ENCODE data around the gene HOXD8.

Gene HOXD8

DNA sequence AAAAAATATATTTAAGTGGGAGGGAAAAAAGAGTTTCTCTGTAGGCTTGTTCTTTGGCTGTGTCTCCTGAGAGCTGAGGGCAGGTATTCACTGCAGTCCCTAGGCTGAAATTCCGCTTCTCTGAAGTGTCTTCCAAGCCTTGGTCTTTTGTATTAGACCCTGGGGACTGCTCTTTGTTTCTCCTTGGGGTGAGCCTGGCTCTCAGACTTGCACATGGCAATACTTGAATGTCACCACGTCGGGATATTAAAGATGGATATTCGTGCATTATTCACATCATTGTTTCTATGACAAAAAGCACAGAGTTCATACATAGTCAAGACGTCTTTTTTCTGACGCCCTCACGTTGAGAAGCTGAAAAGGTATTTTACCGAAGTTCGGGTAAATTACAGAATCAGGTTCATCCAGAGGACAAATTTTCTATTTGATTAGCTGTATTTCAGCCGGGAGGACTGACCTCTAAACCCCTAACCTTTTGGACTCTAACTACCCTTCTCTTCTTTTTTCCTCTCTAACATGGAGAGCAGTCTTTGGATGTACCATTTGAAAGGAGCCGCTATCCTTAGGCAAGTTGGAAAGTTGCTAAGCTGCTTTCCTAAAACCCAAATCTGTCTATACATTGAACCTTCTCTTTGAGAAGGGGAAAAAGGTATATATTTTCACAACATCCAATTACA lies 25.2 kb downstream of the HOXD8 start:
- in situ Hi-C loops (cut with MboI; ENCODE audit: low pct_unique_long_range_greater_than_20kb, low sequenced_read_pairs, unreplicated experiment) = no loop called here
- no peak for DNase-seq (ENCODE audit: low spot score)
- TF ChIP-seq, protein P1, sequence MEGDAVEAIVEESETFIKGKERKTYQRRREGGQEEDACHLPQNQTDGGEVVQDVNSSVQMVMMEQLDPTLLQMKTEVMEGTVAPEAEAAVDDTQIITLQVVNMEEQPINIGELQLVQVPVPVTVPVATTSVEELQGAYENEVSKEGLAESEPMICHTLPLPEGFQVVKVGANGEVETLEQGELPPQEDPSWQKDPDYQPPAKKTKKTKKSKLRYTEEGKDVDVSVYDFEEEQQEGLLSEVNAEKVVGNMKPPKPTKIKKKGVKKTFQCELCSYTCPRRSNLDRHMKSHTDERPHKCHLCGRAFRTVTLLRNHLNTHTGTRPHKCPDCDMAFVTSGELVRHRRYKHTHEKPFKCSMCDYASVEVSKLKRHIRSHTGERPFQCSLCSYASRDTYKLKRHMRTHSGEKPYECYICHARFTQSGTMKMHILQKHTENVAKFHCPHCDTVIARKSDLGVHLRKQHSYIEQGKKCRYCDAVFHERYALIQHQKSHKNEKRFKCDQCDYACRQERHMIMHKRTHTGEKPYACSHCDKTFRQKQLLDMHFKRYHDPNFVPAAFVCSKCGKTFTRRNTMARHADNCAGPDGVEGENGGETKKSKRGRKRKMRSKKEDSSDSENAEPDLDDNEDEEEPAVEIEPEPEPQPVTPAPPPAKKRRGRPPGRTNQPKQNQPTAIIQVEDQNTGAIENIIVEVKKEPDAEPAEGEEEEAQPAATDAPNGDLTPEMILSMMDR (IDR thresholded peaks at IDR 0.05; ENCODE audit: extremely low read depth, insufficient read depth, missing control alignments) = no peak

DNA sequence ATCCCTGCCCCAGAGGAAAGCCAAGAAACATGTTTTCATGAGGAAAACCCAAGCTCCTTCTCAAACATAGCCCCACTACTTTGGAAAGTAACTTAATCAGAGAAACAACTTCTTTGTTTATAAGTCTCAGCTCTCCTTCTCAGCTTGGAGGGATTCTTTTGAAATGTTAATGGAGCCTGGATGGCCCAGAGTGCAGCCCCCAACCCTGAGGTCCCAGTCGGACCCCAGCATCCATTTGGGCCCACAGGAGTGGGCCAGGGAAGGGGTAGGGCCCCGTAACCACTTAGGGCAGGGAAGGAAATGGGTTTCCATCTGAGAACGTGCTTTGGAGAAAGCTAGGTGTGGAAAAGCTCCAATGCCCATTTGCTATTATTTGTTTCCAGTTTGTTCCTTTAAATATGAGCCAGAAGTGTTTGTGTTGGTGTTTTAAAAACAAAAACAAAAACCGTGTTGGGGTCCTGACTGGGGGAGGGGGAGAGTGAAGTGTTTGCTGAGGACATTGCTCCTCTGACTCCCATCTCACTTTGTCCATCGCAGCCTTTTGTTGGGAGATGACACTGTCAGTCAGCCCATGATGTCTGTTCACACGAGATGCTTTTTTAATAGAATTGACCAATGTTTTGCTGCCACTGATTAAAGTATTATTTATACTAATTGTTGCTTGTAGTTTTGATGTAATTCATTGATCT lies 26.0 kb downstream of the HOXD8 start:
- in situ Hi-C loops (cut with MboI; ENCODE audit: low pct_unique_long_range_greater_than_20kb, low sequenced_read_pairs, unreplicated experiment) = no loop called here
- no peak for DNase-seq (ENCODE audit: low spot score)
- TF ChIP-seq, protein P1 (IDR thresholded peaks at IDR 0.05; ENCODE audit: extremely low read depth, insufficient read depth, missing control alignments) = no peak

DNA sequence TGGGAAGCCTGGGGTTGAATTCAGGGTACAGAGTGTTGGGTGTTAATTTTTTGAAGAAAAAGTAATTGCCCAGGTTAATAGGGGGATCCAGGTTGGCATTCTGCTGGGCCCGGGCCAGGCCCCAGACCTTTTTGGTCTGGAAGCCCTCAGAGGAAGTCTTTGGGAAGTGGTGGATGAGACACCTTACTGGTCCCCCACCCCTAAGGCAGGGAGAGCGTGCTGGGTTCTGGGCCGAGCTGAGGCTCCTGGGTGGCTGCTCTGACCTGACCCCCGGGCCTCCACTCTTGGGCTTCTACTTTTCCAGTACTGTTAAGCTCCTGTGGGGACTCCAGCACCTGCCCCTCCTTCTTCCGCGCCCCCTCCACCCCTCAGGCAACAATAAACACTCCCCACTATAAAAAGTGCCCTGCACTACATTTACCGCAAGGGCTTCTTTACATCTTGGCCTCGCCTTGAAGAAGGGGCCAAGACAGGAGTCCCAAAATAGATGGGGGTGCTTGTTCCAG lies 26.8 kb downstream of the HOXD8 start:
- no peak for DNase-seq (ENCODE audit: low spot score)
- TF ChIP-seq, protein P1 (IDR thresholded peaks at IDR 0.05; ENCODE audit: extremely low read depth, insufficient read depth, missing control alignments) = no peak
- in situ Hi-C loops (cut with MboI; ENCODE audit: low pct_unique_long_range_greater_than_20kb, low sequenced_read_pairs, unreplicated experiment) = no loop called here

DNA sequence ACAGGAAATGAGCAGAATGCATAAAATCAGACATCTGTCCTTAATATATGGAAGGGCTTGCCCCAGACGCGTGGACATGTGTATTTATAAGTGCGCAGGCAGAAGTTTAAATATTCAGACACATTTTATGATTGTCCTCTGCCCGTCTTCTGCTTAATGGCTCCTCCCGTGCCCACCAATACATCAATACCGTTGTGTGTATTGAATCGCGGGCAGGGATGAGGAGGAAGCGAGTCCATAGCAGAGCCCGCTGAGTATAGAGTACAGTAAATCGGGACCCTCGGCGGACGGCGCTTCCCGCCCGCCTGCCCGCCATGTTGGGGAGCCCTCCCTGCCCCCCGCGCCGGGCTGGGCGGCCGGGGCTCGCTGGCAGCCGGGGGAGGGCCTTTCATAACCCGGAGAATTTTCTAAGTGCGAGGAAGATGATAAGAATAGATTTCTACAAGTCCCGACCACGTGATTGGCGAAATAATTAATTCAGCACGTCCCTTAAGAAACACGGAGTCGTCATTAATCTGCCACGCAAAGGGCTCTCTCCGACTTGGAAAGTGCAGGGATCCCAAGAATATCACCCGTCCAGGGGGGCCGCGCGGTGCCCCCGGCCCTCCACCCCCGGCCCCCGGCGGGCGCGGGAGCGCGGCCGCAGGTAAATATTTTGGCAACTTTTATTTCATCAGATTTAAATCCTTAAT lies 27.4 kb downstream of the HOXD8 start, which contains the start of gene HOXD3:
TSS of gene HOXD3 (plus strand) at position 501 of the 692 bp plus-strand sequence. CDS start 11,808 bp downstream, outside the sequence.
- no peak for DNase-seq (ENCODE audit: low spot score)
- in situ Hi-C loops (cut with MboI; ENCODE audit: low pct_unique_long_range_greater_than_20kb, low sequenced_read_pairs, unreplicated experiment) = no loop called here
- TF ChIP-seq, protein P1 (IDR thresholded peaks at IDR 0.05; ENCODE audit: extremely low read depth, insufficient read depth, missing control alignments) = no peak

DNA sequence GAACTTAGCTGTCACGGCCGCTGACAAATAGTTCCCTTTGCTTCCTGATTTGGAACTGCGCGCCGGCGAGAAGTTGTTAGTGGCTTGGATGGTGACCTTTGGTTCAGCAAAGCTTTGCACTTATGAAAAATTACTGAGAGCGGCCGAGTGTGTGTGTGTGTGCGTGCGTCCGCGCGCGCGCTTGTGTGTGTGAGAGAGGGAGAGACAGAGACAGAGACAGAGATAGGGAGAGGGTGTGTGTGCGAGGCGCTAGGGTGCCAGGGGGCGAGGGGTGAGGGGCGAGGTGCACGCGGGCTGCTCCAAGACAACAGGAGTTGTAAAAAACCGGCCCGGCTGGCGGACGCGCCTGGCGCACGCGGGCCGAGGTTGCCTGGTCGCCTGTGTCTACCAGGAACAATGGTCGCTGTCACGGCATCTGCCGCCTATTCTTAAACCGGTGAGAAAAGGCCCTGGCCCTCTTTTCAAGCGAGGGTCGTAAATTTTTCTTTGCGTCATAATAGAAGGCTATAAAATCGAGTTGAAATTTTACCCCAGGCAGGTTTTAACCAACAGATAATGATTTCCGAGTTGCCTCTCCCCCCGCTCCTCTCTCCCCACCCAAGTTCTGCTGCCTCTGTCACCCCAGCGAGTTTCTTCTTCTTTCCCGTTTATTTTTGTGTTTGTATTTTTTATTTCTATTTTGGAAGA lies 28.1 kb downstream of the HOXD8 start:
- TF ChIP-seq, protein P1 (IDR thresholded peaks at IDR 0.05; ENCODE audit: extremely low read depth, insufficient read depth, missing control alignments) = no peak
- in situ Hi-C loops (cut with MboI; ENCODE audit: low pct_unique_long_range_greater_than_20kb, low sequenced_read_pairs, unreplicated experiment) = no loop called here
- DNase-seq (ENCODE audit: low spot score) = no peak

DNA sequence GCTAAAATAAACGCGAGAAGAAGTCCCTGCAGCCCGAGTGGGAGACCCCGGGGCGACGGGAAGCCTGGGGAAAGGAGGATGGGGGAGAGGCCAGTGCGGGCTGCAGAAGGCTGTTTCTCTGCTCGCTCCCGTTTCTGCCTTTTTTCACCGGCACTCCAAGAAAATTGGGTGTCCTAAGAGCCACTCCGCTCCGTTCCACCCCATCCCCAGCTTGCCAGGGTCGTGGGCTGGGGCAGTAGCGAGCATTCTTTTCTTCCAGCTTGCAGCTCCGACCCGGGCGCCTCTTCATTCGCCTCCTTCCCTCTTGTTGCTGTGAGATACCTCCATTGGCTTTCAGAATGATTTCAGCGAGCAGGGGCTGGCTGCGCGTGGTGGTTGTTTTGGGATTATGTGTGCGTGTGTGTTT lies 28.7 kb downstream of the HOXD8 start:
- TF ChIP-seq, protein P1 (IDR thresholded peaks at IDR 0.05; ENCODE audit: extremely low read depth, insufficient read depth, missing control alignments) = no peak
- DNase-seq (ENCODE audit: low spot score) = no peak
- in situ Hi-C loops (cut with MboI; ENCODE audit: low pct_unique_long_range_greater_than_20kb, low sequenced_read_pairs, unreplicated experiment) = no loop called here
